GM08714 (cell line): ENCODE measurements around the gene NOL8.

Experiments used
- H3K4me3 ChIP-seq: fragments of 200-500 bp; sonication (Bioruptor generic); 2 replicates; pipeline ENCODE4 v1.5.1; 2014; ENCODE audit warnings: mild to moderate bottlenecking, low read length, inconsistent platforms
- ZNF274 ChIP-seq: IDR thresholded peaks from 2 replicates; pipeline ENCODE4 v1.6.1; 2012; ENCODE audit warnings: mild to moderate bottlenecking, low read depth, low read length

Gene NOL8

GRCh38 chr9:92257327-92257726, 67.8 kb downstream of the NOL8 start:
- TF ChIP-seq ZNF274 = no peak
- H3K4me3 ChIP-seq = no peak overlapping the region

DNA sequence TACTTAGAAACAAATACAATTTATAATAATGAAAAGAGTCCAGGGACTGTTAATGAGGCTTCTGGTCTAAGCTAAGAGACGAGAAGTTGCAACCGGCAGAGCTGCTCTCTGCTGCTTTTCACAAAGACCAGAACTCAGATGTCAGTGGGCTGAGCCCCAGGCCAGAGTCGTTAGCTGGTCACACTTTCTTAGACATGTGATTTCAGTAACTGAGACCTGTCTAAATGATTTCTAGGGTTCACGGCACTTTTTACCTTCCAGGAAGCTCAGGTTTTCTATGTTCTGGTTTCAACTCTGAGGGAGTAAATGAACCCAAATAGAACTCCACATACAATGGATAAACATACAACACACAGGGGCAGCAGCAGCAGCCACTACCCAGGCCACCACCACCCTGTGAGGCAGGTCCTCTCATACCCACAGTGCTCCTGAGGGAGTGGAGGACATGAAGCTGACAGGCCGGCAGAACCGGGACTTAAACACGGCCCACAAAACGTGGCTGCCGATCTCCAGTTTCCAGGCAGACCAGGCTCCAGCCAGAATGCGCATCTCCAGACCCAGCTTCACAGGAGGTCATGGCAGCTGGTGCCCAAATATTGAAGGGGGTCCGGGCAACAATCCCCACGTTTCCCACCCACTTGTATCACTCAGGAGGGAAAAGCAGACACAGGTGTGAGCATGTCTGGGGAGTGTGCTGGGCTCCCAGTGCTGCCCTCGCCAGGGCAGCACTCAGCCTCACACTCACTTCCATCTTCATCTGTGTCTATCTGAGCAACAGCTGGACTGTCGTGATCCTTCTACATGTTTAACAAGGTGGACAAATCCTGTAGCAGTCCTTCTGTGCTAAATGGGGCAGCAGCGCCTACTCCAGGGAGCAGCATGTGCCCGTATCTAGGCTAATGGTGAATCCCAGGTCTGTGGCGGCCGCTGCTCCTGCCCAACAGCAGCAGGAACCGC, 70.5 kb downstream of the NOL8 start:
- no peak for TF ChIP-seq ZNF274
- no peak overlapping the region for H3K4me3 ChIP-seq

DNA sequence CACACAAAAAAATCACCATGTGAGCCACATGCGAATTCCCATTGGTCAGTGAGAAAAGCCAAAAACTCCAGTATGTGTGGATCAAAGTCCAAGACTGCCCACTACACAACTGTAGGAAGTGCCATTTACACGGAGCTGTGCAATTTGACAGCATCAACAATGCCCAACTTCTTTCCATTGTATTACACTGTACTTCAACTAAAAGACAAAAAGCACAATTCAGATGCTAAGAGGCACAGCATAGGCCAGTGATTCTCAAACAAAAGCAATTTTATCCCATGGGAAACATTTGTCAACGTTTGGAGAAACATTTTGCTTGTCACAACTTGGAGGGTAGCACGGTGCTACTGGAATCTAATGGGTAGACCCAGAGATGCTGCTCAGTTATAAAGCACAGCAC, 71.5 kb downstream of the NOL8 start:
- no peak overlapping the region for H3K4me3 ChIP-seq
- no peak for TF ChIP-seq ZNF274

DNA sequence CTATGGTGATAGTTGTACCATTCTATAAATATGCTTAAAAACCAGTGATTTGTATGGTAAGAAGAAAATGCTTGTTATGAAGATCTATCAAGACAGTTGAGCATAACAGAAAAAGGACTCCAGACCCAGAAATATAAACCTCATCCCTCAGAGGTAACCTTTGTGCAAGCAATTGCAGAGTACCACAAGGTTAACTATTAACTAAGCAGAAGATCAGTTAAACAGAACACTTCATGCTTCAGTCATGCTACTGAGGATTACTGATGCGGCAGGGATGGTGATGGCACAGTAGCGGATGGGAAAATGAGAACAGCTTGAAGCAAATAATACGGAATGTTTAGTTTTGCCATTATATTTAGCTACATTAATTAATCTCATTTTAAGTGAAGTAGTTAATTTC, 77.2 kb downstream of the NOL8 start:
- no peak for TF ChIP-seq ZNF274
- no peak overlapping the region for H3K4me3 ChIP-seq
